Dedifferentiated amniotic fluid mesenchymal stem cell (primary cell): ENCODE results near the gene RRP12.
A peak's percentile ranks its signal among the peaks of the same experiment; 100 is the strongest.
"Not testable (repeated sequence)": the region's sequence is repeated elsewhere in the genome, so short reads cannot be mapped to it uniquely, and the experiment has no call there.

Experiments
- DNase-seq: peaks from one replicate; pipeline ENCODE4 v3.0.0-alpha.2; 2016; ENCODE audit errors: extremely low spot score

The RRP12 gene

GRCh38 chr10:97408496-97408992 lies 7.4 kb upstream of the RRP12 start:
- DNase-seq, result no peak

GRCh38 chr10:97407952-97408248 lies 6.8 kb upstream of the RRP12 start:
- no peak for DNase-seq

DNA sequence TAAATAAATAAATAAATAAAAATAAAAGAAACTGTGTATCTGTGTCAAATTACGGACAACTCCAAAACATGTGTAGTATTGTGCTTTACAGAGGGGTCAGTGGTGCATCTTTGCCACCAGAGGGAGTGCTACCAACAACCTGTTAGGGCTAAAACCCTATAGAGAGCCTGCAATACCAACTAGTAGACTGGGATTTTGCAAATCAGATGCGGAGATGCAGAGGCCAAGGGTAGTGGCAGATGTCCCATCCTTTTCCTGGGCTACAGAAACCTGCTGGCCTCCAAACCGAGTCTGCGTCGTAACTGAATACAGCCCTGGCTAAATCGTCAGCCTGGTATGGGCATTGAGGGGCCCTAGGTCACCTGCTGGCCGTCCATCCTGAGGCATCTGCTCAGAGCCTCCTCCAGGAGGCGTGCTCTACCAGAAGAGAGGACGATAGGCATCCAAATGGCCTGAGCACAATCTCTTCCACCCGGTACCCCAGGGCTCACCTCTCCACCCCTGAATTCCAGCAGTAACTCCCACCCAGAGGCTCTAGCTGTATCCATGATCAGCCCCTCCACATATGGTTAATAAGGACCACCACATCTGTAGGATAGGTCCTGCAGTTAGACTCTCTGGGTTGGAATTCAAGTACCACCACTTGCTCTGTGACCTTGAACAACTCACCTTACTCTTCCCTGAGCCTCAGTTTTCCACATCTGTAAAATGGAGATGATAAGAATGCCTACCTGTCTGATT lies 6.2 kb upstream of the RRP12 start:
- peak; percentile 73 for DNase-seq

- DNase-seq, result not testable (repeated sequence)
Measured at GRCh38 chr10:97406483-97406882, 5.3 kb upstream of the RRP12 start.

- no peak for DNase-seq
Measured at GRCh38 chr10:97406064-97406463, 4.9 kb upstream of the RRP12 start.

- no peak for DNase-seq
Measured at GRCh38 chr10:97404044-97404443, 2.9 kb upstream of the RRP12 start.

GRCh38 chr10:97401455-97401919 lies 347 bp upstream of the RRP12 start:
- DNase-seq, result no peak

- no peak for DNase-seq
Measured at GRCh38 chr10:97399843-97400545, 1.1 kb downstream of the RRP12 start.

- no peak for DNase-seq
Measured at GRCh38 chr10:97396056-97396455, 5.1 kb downstream of the RRP12 start.

DNA sequence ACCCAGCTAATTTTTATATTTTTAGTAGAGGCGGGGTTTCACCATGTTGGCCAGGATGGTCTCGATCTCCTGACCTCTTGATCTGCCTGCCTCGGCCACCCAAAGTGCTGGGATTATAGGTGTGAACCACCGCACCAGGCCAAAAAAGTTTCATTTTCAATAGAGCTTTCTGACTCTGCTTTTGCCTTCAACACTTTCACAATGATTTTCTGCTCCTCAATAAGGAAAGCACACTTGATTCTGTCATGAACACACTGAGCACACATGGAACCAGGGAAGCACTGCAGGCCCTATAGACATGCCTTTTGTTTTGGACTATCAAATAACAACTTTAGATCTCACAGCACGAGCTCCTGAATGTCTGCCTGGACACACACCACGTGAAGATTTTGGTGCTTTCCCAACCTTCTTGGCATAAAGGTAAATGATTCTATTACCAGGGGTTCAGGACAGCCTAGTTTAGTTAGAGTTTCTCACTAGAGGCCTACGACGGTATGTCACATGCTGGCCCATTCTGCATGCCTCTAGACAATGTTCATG lies 8.0 kb downstream of the RRP12 start:
- DNase-seq, result no peak

- no peak for DNase-seq
Measured at GRCh38 chr10:97390091-97390490, 11.0 kb downstream of the RRP12 start.

- no peak for DNase-seq
Measured at GRCh38 chr10:97388152-97388551, 13.0 kb downstream of the RRP12 start.

DNA sequence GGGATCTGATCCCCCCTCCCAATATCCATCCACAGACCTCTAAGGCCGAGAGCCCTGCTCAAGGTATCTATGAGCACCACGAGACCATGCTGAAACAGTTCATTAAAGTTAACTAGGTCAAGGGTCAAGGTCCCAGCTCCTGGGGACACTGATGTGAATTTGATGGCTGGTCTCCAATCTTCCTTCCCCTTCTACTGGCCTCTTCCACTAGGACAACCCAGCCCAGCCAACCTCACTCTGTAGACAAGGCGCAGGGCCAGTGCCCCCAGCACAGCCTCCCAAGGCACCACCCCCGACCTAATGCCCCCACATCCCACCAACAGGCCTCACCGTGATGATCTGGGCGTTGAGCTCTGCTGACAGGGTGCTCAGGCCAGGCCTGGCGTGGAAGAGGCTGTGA lies 15.6 kb downstream of the RRP12 start:
- DNase-seq, result no peak

GRCh38 chr10:97384641-97385040 lies 16.5 kb downstream of the RRP12 start:
- DNase-seq, result no peak

- DNase-seq, result no peak
Measured at GRCh38 chr10:97384156-97384555, 17.0 kb downstream of the RRP12 start.

- DNase-seq, result no peak
Measured at GRCh38 chr10:97383159-97383558, 18.0 kb downstream of the RRP12 start.

GRCh38 chr10:97381626-97382025 lies 19.5 kb downstream of the RRP12 start:
- no peak for DNase-seq

GRCh38 chr10:97380516-97380915 lies 20.6 kb downstream of the RRP12 start:
- no peak for DNase-seq

- DNase-seq, result no peak
Measured at GRCh38 chr10:97378933-97379921, 21.9 kb downstream of the RRP12 start.

GRCh38 chr10:97376413-97376812 lies 24.7 kb downstream of the RRP12 start:
- no peak for DNase-seq

DNA sequence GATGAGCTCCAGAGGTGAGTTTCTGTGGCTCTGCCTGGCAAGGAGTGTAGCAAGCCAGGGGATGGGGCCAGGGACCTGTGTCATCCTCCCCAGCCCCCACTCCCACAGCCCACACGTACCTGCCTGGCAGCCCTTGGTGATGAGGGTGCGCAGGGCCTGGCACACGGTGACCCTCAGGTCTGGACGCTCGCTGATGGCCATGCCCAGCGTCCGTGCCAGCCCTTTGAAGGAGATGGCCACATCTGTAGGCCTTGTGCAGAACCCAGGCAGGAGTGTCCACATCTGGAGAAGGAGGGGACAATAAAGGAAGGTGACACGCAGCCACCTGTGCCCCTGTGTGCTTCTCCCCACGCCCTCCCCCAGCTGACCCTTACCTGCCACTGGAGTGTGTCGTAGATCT lies 27.7 kb downstream of the RRP12 start:
- DNase-seq, result no peak
